ENCODE measurements around the gene TMEM87B. TPM values are rescaled to one million over a fixed set of nuclear protein-coding genes. Genes with fewer than 3 reads are reported as not detected.

TMEM87B gene, protein sequence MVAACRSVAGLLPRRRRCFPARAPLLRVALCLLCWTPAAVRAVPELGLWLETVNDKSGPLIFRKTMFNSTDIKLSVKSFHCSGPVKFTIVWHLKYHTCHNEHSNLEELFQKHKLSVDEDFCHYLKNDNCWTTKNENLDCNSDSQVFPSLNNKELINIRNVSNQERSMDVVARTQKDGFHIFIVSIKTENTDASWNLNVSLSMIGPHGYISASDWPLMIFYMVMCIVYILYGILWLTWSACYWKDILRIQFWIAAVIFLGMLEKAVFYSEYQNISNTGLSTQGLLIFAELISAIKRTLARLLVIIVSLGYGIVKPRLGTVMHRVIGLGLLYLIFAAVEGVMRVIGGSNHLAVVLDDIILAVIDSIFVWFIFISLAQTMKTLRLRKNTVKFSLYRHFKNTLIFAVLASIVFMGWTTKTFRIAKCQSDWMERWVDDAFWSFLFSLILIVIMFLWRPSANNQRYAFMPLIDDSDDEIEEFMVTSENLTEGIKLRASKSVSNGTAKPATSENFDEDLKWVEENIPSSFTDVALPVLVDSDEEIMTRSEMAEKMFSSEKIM
- 13.2 to 19.9 TPM (median 16.4 TPM) in 5 replicates for total RNA-seq (2022; extraction: Qiagen RNA extraction)

DNA sequence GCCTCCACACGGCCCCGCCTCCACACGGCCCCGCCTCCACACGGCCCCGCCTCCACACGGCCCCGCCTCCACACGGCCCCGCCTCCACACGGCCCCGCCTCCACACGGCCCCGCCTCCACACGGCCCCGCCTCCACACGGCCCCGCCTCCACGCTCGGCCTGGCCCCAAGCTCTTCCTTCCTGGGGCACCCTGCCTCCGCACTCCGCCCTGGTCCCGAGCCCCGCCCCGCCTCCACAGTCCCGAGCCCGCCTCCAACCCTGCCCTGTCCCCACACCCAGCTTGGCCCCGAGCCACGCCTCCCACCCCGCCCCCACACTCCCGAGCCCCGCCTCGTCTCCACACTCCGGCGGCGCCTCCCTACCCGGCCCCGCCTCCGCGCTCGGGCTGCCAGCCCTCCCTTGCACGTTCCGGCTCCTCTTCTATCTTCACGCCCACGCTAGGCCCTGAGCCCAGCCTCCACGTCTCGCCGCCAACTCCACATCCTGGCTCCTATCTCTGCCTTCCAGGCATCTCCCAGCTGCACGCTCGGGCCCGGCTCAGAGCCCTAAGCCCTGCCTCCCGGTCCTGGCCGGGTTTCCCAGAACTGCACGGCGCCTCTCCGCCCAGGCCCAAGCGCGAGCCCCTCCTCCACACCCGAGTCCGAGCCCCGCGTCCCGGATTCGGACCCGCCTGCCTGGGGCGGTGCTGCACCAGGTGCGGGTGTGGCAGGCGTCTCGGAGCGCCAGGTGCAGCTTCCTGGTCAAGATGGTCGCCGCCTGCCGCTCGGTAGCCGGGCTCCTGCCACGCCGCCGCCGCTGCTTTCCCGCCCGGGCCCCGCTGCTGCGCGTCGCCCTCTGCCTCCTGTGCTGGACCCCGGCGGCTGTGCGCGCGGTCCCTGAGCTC is at the start of gene TMEM87B:
Gene TMEM87B (plus strand): TSS at position 423 of the 883 bp plus-strand sequence. CDS start 323 bp downstream, at position 746.

DNA sequence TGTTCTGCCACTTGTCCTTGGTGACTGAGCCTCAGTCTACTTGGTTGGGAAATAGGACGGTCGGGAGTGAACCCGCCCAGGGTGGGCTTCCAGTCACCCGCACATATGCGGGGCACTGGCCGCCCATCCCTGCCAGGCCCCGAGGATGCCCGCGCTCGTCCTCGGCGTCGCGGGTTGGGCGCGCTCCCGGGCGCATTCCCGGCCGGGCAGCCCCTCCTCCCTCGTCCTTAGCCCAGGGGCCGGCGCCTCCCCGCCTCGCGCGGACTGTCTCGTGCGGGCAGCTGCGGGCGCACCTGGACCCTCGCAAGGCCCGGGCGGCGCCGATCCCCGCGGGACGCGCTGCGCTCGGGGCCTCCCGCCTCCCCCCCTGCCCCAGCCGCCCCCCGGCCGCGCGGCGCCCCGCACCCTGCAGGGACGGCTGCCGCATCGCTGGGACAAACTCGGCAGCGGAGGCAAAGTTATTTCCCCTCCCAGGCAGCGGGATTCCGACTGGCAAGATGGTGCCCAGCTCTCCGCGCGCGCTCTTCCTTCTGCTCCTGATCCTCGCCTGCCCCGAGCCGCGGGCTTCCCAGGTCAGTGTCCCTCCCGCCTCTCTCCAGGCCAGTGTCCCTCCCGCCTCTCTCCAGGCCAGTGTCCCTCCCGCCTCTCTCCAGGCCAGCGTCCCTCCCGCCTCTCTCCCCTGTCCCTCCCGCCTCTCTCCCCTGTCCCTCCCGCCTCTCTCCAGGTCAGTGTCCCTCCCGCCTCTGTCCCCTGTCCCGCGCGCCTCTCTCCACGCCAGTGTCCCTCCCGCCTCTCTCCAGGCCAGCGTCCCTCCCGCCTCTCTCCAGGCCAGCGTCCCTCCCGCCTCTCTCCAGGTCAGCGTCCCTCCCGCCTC is 83.3 kb downstream of the TMEM87B start, which contains the start of gene FBLN7:
Gene FBLN7 (plus strand): TSS at position 227 of the 874 bp plus-strand sequence. CDS start 271 bp downstream, at position 498.

Other genes starting within 250 kb of the TMEM87B start
- 23.4 to 39.9 TPM (median 27.6 TPM) in 5 replicates for gene ANAPC1, start 171.1 kb upstream of the TMEM87B start, total RNA-seq (2022; extraction: Qiagen RNA extraction)
- gene MERTK, start 156.7 kb upstream of the TMEM87B start, total RNA-seq (2022; extraction: Qiagen RNA extraction): 3.0 to 4.3 TPM (median 3.3 TPM) in 5 replicates
- 0.37 to 0.67 TPM (median 0.53 TPM) in 5 replicates for gene FBLN7, start 83.1 kb downstream of the TMEM87B start, total RNA-seq (2022; extraction: Qiagen RNA extraction)
- gene ZC3H8, start 199.8 kb downstream of the TMEM87B start, total RNA-seq (2022; extraction: Qiagen RNA extraction): 10.9 to 13.4 TPM (median 11.5 TPM) in 5 replicates
- gene ZC3H6, start 220.3 kb downstream of the TMEM87B start, total RNA-seq (2022; extraction: Qiagen RNA extraction): 0.17 to 0.45 TPM (median 0.38 TPM) in 5 replicates